IMR-90 (cell line): Measurements from ENCODE around the gene CYB5R4. TPM values are rescaled to one million over a fixed set of nuclear protein-coding genes. Genes with fewer than 3 reads are reported as not detected.

Source experiments
- ATAC-seq: fragments of 200-7000 bp; cut with Tn5 transposase; 2 replicates; pipeline ENCODE4 v1.9.1; 2020; ENCODE audit warnings: low read depth, mild to moderate bottlenecking, moderate library complexity
- BruUV-seq: library from RNA; stranded (reverse); fragments of 400-500 nt; replicated peaks from 2 replicates; lab custom pipeline; 2021; lab: Mats Ljungman, UMichigan
- CTCF ChIA-PET: fragments of 300-600 bp; formaldehyde crosslinking; extraction: SDS; loops from one replicate; lab custom pipeline; 2021; ENCODE audit warnings: antibody characterized with exemption; lab: Yijun Ruan, JAX
- POLR2A ChIA-PET: fragments of 300-600 bp; sonication (Branson Sonifier 250); formaldehyde crosslinking; loops from one replicate; lab custom pipeline; 2022; ENCODE audit warnings: antibody characterized with exemption; ENCODE audit not compliant: unreplicated experiment; lab: Charles Lee
- DNase-seq: peaks from one replicate; pipeline ENCODE4 v3.0.0; 2013
- H2AFZ ChIP-seq: replicated peaks from 2 replicates; pipeline ENCODE3; 2013; ENCODE audit warnings: low read length, mild to moderate bottlenecking; ENCODE audit not compliant: poor library complexity
- H2AK5ac ChIP-seq: 2 replicates; pipeline ENCODE4 v1.6.1; 2013; ENCODE audit warnings: low read depth, low read length, inconsistent platforms
- H2AK9ac ChIP-seq: replicated peaks from 2 replicates; pipeline ENCODE3; 2013; ENCODE audit warnings: mild to moderate bottlenecking, low read depth, low read length, moderate library complexity; ENCODE audit not compliant: poor library complexity
- H2BK120ac ChIP-seq: 2 replicates; pipeline ENCODE4 v1.6.1; 2013; ENCODE audit warnings: low read depth, low read length, inconsistent platforms
- H2BK15ac ChIP-seq: 3 replicates; pipeline ENCODE4 v1.6.1; 2013; ENCODE audit warnings: low read depth, low read length, inconsistent platforms
- H2BK20ac ChIP-seq: 2 replicates; pipeline ENCODE4 v1.6.1; 2013; ENCODE audit warnings: low read depth, mild to moderate bottlenecking, inconsistent platforms, low read length, moderate library complexity
- H2BK5ac ChIP-seq: 2 replicates; pipeline ENCODE4 v1.6.1; 2013; ENCODE audit warnings: mild to moderate bottlenecking, low read depth, low read length, inconsistent platforms; ENCODE audit not compliant: poor library complexity, severe bottlenecking
- H3K14ac ChIP-seq: replicated peaks from 2 replicates; pipeline ENCODE4 v1.6.1; 2013; ENCODE audit warnings: low read depth, low read length, inconsistent platforms
- H3K18ac ChIP-seq: 2 replicates; pipeline ENCODE4 v1.6.1; 2013; ENCODE audit warnings: low read depth, low read length, control low read depth
- H3K23ac ChIP-seq: 2 replicates; pipeline ENCODE4 v1.6.1; 2013; ENCODE audit warnings: low read depth, low read length, inconsistent platforms
- H3K27ac ChIP-seq: 2 replicates; pipeline ENCODE4 v1.5.1; 2013; ENCODE audit warnings: mild to moderate bottlenecking, control low read depth, low read length; ENCODE audit not compliant: insufficient read depth
- H3K27me3 ChIP-seq: 2 replicates; pipeline ENCODE4 v1.6.1; 2013; ENCODE audit warnings: low read length; ENCODE audit not compliant: control insufficient read depth, insufficient read depth
- H3K36me3 ChIP-seq: 2 replicates; pipeline ENCODE4 v1.6.1; 2013; ENCODE audit warnings: low read length, mixed read lengths; ENCODE audit not compliant: control insufficient read depth, insufficient read depth
- H3K4ac ChIP-seq: 2 replicates; pipeline ENCODE4 v1.6.1; 2013; ENCODE audit warnings: low read depth, low read length, inconsistent platforms
- H3K4me1 ChIP-seq: 2 replicates; pipeline ENCODE4 v1.6.1; 2013; ENCODE audit warnings: low read length, mixed read lengths; ENCODE audit not compliant: control insufficient read depth, insufficient read depth
- H3K4me2 ChIP-seq: 2 replicates; pipeline ENCODE4 v1.6.1; 2013; ENCODE audit warnings: low read depth, mild to moderate bottlenecking, control low read depth, low read length, moderate library complexity
- H3K4me3 ChIP-seq: 2 replicates; pipeline ENCODE4 v1.5.1; 2013; ENCODE audit warnings: low read depth, mild to moderate bottlenecking, control low read depth, low read length, moderate library complexity; ENCODE audit not compliant: insufficient read depth
- H3K56ac ChIP-seq: 2 replicates; pipeline ENCODE4 v1.6.1; 2013; ENCODE audit warnings: low read length, inconsistent platforms; ENCODE audit not compliant: insufficient read depth; ENCODE audit errors: extremely low read depth
- H3K79me1 ChIP-seq, 2 experiments: 2 replicates each; pipeline ENCODE4 v1.6.1; 2013; ENCODE audit warnings: low read length in 2 of 2, inconsistent platforms in 1 of 2, low read depth in 1 of 2
- H3K9ac ChIP-seq: 2 replicates; pipeline ENCODE4 v1.6.1; 2013; ENCODE audit warnings: low read depth, low read length, control low read depth
- H3K9me1 ChIP-seq: 2 replicates; pipeline ENCODE4 v1.6.1; 2013; ENCODE audit warnings: low read length, inconsistent platforms; ENCODE audit not compliant: insufficient read depth
- H3K9me3 ChIP-seq: 2 replicates; pipeline ENCODE4 v1.6.1; 2013; ENCODE audit warnings: low read length; ENCODE audit not compliant: control insufficient read depth, insufficient read depth
- H4K20me1 ChIP-seq: 2 replicates; pipeline ENCODE4 v1.6.1; 2013; ENCODE audit warnings: low read length, inconsistent platforms; ENCODE audit not compliant: insufficient read depth
- H4K5ac ChIP-seq: 2 replicates; pipeline ENCODE4 v1.6.1; 2013; ENCODE audit warnings: mild to moderate bottlenecking, low read depth, low read length, control low read depth
- H4K8ac ChIP-seq, 2 experiments: 2 replicates each; pipeline ENCODE4 v1.6.1; 2013; ENCODE audit warnings: low read depth in 2 of 2, low read length in 2 of 2, control low read depth in 1 of 2, inconsistent platforms in 1 of 2
- H4K91ac ChIP-seq: 2 replicates; pipeline ENCODE4 v1.6.1; 2013; ENCODE audit warnings: low read depth, low read length, inconsistent platforms; ENCODE audit not compliant: insufficient read depth
- BHLHE40 ChIP-seq: fragments of 150-350 bp; IDR thresholded peaks from 2 replicates; pipeline ENCODE4 v1.6.1; 2016; ENCODE audit warnings: mild to moderate bottlenecking, low read depth, low read length
- CEBPB ChIP-seq: IDR thresholded peaks from 2 replicates; pipeline ENCODE4 v1.6.1; 2012; ENCODE audit warnings: low read depth, low read length, improper control_type of control experiment
- CHD1 ChIP-seq: IDR thresholded peaks from 2 replicates; pipeline ENCODE4 v1.6.1; 2012; ENCODE audit warnings: low read depth, low read length, improper control_type of control experiment
- FOS ChIP-seq: fragments of 150-350 bp; IDR thresholded peaks from 2 replicates; pipeline ENCODE4 v1.6.1; 2016; ENCODE audit warnings: low read depth, low read length
- MAFK ChIP-seq: IDR thresholded peaks from 2 replicates; pipeline ENCODE4 v1.6.1; 2012; ENCODE audit warnings: low read depth, low read length, improper control_type of control experiment
- MAZ ChIP-seq: IDR thresholded peaks from 2 replicates; pipeline ENCODE4 v1.6.1; 2012; ENCODE audit warnings: low read depth, mild to moderate bottlenecking, low read length, improper control_type of control experiment, moderate library complexity, borderline replicate concordance
- MXI1 ChIP-seq: IDR thresholded peaks from 2 replicates; pipeline ENCODE4 v1.6.1; 2012; ENCODE audit warnings: low read depth, mild to moderate bottlenecking, low read length, moderate library complexity, borderline replicate concordance
- NFE2L2 ChIP-seq: fragments of 150-350 bp; IDR thresholded peaks from 2 replicates; pipeline ENCODE4 v1.6.1; 2016; ENCODE audit warnings: low read depth, mild to moderate bottlenecking, low read length
- POLR2A ChIP-seq: IDR thresholded peaks from 2 replicates; pipeline ENCODE4 v1.6.1; 2012; ENCODE audit warnings: mild to moderate bottlenecking, low read depth, low read length
- RAD21 ChIP-seq: IDR thresholded peaks from 2 replicates; pipeline ENCODE4 v1.6.1; 2012; ENCODE audit warnings: low read length, improper control_type of control experiment
- RCOR1 ChIP-seq: IDR thresholded peaks from 2 replicates; pipeline ENCODE4 v1.6.1; 2012; ENCODE audit warnings: mild to moderate bottlenecking, low read length, improper control_type of control experiment; ENCODE audit not compliant: insufficient replicate concordance
- RFX5 ChIP-seq: IDR thresholded peaks from 2 replicates; pipeline ENCODE4 v1.8.0; 2012; ENCODE audit warnings: low read depth, mild to moderate bottlenecking, low read length, moderate library complexity
- SMC3 ChIP-seq: fragments of 150-350 bp; IDR thresholded peaks from 2 replicates; pipeline ENCODE4 v1.6.1; 2016; ENCODE audit warnings: low read depth, mild to moderate bottlenecking, antibody characterized with exemption, low read length, moderate library complexity
- WGBS, 2 experiments: methylation state at CpG; one replicate each; pipeline versions ENCODE4 v1.1.5 to v1.1.7; 2013; ENCODE audit warnings: missing lambda C conversion rate in 2 of 2; ENCODE audit not compliant: insufficient read length in 1 of 2; ENCODE audit errors: extremely low coverage in 2 of 2; 5-methylcytosine and 5-hydroxymethylcytosine counted together
- dilution Hi-C: fragments of 300-500 bp; cut with HindIII; formaldehyde crosslinking; loops from one replicate; pipeline ENCODE4 v1.14.3; 2018; ENCODE audit warnings: low sequenced_read_pairs; ENCODE audit not compliant: unreplicated experiment
- in situ Hi-C: fragments of 300-500 bp; cut with MboI; formaldehyde crosslinking; loops from 3 replicates; pipeline ENCODE4 v1.14.3; 2019; ENCODE audit warnings: low sequenced_read_pairs, inconsistent platforms, mixed read lengths
- intact Hi-C: fragments of 100-400 bp; cut with micrococcal nuclease; formaldehyde crosslinking; loops from 2 replicates; pipeline ENCODE4 v1.10.0; 2022
- polyA plus RNA-seq, 3 experiments: library from polyadenylated mRNA; depleted of rRNA; stranded (reverse); fragments of >200 nt; gene quantifications; 2 replicates each; pipeline ENCODE4 v1.2.3, GENCODE V29; 2012; ENCODE audit warnings: low replicate concordance in 1 of 3
- total RNA-seq: library from RNA; depleted of rRNA; stranded (reverse); fragments of >200 nt; gene quantifications from 2 replicates; pipeline ENCODE4 v1.2.3, GENCODE V29; 2012
- TF ChIP-seq, protein P1 (sequence below): fragments of 150-350 bp; IDR thresholded peaks from 2 replicates; pipeline ENCODE4 v1.6.1; 2016; ENCODE audit warnings: low read depth, mild to moderate bottlenecking, low read length, moderate library complexity, borderline replicate concordance
- TF ChIP-seq, protein P2 (sequence below): fragments of 150-350 bp; IDR thresholded peaks from 2 replicates; pipeline ENCODE4 v1.6.1; 2017; ENCODE audit warnings: mild to moderate bottlenecking, antibody characterized with exemption, low read length, low read depth
- TF ChIP-seq, protein P3 (sequence below): conservative IDR thresholded peaks from 2 replicates; pipeline ENCODE4 v1.5.1; 2012; ENCODE audit warnings: mild to moderate bottlenecking, low read depth, low read length, improper control_type of control experiment

The CYB5R4 gene
- total and polyA plus RNA-seq, 2 of the 4 experiments (the other 2 are of a cell fraction): 3.2 to 6.1 TPM

DNA sequence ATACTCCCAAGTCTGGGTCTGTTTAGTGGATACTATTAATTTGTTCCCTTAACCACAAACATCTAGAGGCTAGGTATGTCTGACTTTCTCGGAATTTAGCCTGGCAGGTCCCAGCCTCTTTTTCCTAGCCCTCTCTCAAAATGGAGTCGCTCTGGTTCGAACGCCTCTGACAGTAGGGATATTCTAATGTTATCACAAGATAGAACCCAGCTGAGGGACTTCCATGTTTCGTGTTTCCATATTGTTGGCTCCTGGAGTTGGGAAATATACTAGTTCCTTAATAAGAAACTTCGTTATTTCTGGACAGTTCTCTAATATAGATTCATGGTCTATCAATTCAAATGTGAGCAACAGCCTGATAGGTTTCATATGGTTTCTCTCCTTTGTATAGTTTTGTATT, 16.4 kb downstream of the CYB5R4 start:
- Histone ChIP-seq H3K9me1 (no peaks in the 10 kb centered on the region), H4K91ac (no peak overlapping the region), H3K18ac (no peak overlapping the region), H3K56ac (no peak overlapping the region), H3K14ac (no peak overlapping the region), H3K4ac (no peak overlapping the region), H2BK15ac (no peak overlapping the region), H3K79me1 (peaks cover 15 to 33% of the 10 kb centered on the region in 2 experiments), H3K27ac (no peak overlapping the region), H4K20me1 (peaks cover 4% of the 10 kb centered on the region; the same call in 1 of the 2 replicates), H3K4me1 (no peaks in the 10 kb centered on the region), H2AK9ac (no peak overlapping the region), H3K27me3 (no peaks in the 10 kb centered on the region), H2AK5ac (no peak overlapping the region), H3K23ac (no peak overlapping the region), H4K5ac (no peak overlapping the region), H3K9ac (no peak overlapping the region), H3K4me3 (no peak overlapping the region), H4K8ac (no peak overlapping the region), H2BK5ac (no peak overlapping the region), H3K4me2 (no peak overlapping the region), H2AFZ (no peak overlapping the region), H2BK20ac (no peak overlapping the region), H2BK120ac (no peak overlapping the region), H3K9me3 (no peaks in the 10 kb centered on the region), H3K36me3 (no peaks in the 10 kb centered on the region)
- POLR2A ChIA-PET: no interaction called here
- dilution Hi-C loops: no loop called here
- no peak for TF ChIP-seq MAFK
- no peak for TF ChIP-seq MXI1
- TF ChIP-seq CHD1: no peak
- TF ChIP-seq SMC3: no peak
- TF ChIP-seq, protein P1, sequence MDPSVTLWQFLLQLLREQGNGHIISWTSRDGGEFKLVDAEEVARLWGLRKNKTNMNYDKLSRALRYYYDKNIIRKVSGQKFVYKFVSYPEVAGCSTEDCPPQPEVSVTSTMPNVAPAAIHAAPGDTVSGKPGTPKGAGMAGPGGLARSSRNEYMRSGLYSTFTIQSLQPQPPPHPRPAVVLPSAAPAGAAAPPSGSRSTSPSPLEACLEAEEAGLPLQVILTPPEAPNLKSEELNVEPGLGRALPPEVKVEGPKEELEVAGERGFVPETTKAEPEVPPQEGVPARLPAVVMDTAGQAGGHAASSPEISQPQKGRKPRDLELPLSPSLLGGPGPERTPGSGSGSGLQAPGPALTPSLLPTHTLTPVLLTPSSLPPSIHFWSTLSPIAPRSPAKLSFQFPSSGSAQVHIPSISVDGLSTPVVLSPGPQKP: no peak
- TF ChIP-seq RFX5: no peak
- no peak for TF ChIP-seq CEBPB
- TF ChIP-seq BHLHE40: no peak
- no peak for TF ChIP-seq FOS
- TF ChIP-seq NFE2L2: no peak
- TF ChIP-seq MAZ: no peak
- TF ChIP-seq, protein P2, sequence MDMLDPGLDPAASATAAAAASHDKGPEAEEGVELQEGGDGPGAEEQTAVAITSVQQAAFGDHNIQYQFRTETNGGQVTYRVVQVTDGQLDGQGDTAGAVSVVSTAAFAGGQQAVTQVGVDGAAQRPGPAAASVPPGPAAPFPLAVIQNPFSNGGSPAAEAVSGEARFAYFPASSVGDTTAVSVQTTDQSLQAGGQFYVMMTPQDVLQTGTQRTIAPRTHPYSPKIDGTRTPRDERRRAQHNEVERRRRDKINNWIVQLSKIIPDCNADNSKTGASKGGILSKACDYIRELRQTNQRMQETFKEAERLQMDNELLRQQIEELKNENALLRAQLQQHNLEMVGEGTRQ: no peak
- no peak for TF ChIP-seq RAD21
- TF ChIP-seq POLR2A: no peak
- no peak for TF ChIP-seq RCOR1
- TF ChIP-seq, protein P3, sequence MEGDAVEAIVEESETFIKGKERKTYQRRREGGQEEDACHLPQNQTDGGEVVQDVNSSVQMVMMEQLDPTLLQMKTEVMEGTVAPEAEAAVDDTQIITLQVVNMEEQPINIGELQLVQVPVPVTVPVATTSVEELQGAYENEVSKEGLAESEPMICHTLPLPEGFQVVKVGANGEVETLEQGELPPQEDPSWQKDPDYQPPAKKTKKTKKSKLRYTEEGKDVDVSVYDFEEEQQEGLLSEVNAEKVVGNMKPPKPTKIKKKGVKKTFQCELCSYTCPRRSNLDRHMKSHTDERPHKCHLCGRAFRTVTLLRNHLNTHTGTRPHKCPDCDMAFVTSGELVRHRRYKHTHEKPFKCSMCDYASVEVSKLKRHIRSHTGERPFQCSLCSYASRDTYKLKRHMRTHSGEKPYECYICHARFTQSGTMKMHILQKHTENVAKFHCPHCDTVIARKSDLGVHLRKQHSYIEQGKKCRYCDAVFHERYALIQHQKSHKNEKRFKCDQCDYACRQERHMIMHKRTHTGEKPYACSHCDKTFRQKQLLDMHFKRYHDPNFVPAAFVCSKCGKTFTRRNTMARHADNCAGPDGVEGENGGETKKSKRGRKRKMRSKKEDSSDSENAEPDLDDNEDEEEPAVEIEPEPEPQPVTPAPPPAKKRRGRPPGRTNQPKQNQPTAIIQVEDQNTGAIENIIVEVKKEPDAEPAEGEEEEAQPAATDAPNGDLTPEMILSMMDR: no peak
- no peak; the same call in 1 of the 2 replicates for ATAC-seq
- CTCF ChIA-PET: interaction anchor here (0.6 kb wide), 1 partner anchor 319 kb away, joined by 3 read pairs; no protein-coding TSS in a partner anchor
- DNase-seq: no peak
- in situ Hi-C loops: loop anchor here (25.0 kb wide), 1 partner anchor 1436 kb away; no protein-coding TSS in a partner anchor
- no TSS peak for BruUV-seq
- intact Hi-C loops: no loop called here
- no CpG with 5 or more reads among the region's 6 CpGs for WGBS, 2 experiments
